Measurements from ENCODE around the gene POLD2. TPM values are rescaled to one million over a fixed set of nuclear protein-coding genes. Genes with fewer than 3 reads are reported as not detected.

Gene POLD2
- total RNA-seq, 1 donor from 2014 or later, result 49.9 TPM

Small RNA genes lying within 50 kb of the gene (small RNA-seq; reads per million reads assigned to genes)
- gene RNA5SP230, result not detected

Other genes starting within 250 kb of the POLD2 start
- gene URGCP, start 217.0 kb downstream of the POLD2 start, total RNA-seq, result 34.9 TPM
- gene UBE2D4, start 197.1 kb downstream of the POLD2 start, total RNA-seq, result 11.4 TPM
- gene SPDYE1, start 125.7 kb downstream of the POLD2 start, total RNA-seq, result not detected
- gene DBNL, start 78.8 kb downstream of the POLD2 start, total RNA-seq, result 52.3 TPM
- 5.9 TPM for gene PGAM2, start 58.0 kb downstream of the POLD2 start, total RNA-seq
- gene POLM, start 41.0 kb downstream of the POLD2 start, total RNA-seq, result 6.7 TPM
- 3.4 TPM for gene AEBP1, start 19.2 kb downstream of the POLD2 start, total RNA-seq
- gene MYL7, start 17.8 kb upstream of the POLD2 start, total RNA-seq, result not detected
- 5.1 TPM for gene GCK, start 65.9 kb upstream of the POLD2 start, total RNA-seq
- gene YKT6, start 77.4 kb upstream of the POLD2 start, total RNA-seq, result 54.7 TPM
- 96.1 TPM for gene CAMK2B, start 202.0 kb upstream of the POLD2 start, total RNA-seq

All from occipital lobe (tissue), 2 donors.